H9 (cell line): Measurements from ENCODE around the gene NDC80. TPM values are rescaled to one million over a fixed set of nuclear protein-coding genes. Genes with fewer than 3 reads are reported as not detected.

Source experiments
- DNase-seq: peaks from one replicate; pipeline ENCODE4 v3.0.0-alpha.2; 2017
- H2AFZ ChIP-seq: one replicate; pipeline ENCODE4 v1.6.1; 2013; ENCODE audit warnings: mild to moderate bottlenecking, low read length, control low read depth, moderate library complexity
- H2AK5ac ChIP-seq: 2 replicates; pipeline ENCODE4 v1.6.1; 2013; ENCODE audit warnings: low read length, control low read depth, mixed read lengths; ENCODE audit not compliant: insufficient read length
- H2BK120ac ChIP-seq: one replicate; pipeline ENCODE4 v1.6.1; 2013; ENCODE audit warnings: low read depth, mild to moderate bottlenecking, low read length, control low read depth, inconsistent platforms; ENCODE audit not compliant: poor library complexity, severe bottlenecking
- H2BK12ac ChIP-seq: 2 replicates; pipeline ENCODE4 v1.6.1; 2013; ENCODE audit warnings: low read length, control low read depth, mixed read lengths, low read depth; ENCODE audit not compliant: insufficient read length
- H2BK15ac ChIP-seq: 2 replicates; pipeline ENCODE4 v1.6.1; 2013; ENCODE audit warnings: low read depth, low read length, control low read depth
- H2BK20ac ChIP-seq: one replicate; pipeline ENCODE4 v1.6.1; 2013; ENCODE audit warnings: low read depth, mild to moderate bottlenecking, low read length, control low read depth, inconsistent platforms; ENCODE audit not compliant: poor library complexity, severe bottlenecking
- H2BK5ac ChIP-seq: 2 replicates; pipeline ENCODE4 v1.6.1; 2013; ENCODE audit warnings: low read length, control low read depth, mixed read lengths; ENCODE audit not compliant: insufficient read length
- H3K14ac ChIP-seq: 2 replicates; pipeline ENCODE4 v1.6.1; 2013; ENCODE audit warnings: low read length, control low read depth; ENCODE audit not compliant: insufficient read depth
- H3K18ac ChIP-seq: 2 replicates; pipeline ENCODE4 v1.6.1; 2013; ENCODE audit warnings: low read depth, mild to moderate bottlenecking, mixed read lengths, low read length, control low read depth; ENCODE audit not compliant: insufficient read length
- H3K23ac ChIP-seq: 2 replicates; pipeline ENCODE4 v1.6.1; 2013; ENCODE audit warnings: low read length, control low read depth, mixed read lengths, low read depth; ENCODE audit not compliant: insufficient read length
- H3K23me2 ChIP-seq: 2 replicates; pipeline ENCODE4 v1.6.1; 2013; ENCODE audit warnings: low read depth, mild to moderate bottlenecking, mixed read lengths, low read length, control low read depth; ENCODE audit not compliant: insufficient read length, poor library complexity, severe bottlenecking
- H3K27ac ChIP-seq: 2 replicates; pipeline ENCODE4 v1.5.1; 2013; ENCODE audit warnings: low read length, control low read depth, mixed read lengths, low read depth; ENCODE audit not compliant: insufficient read length
- H3K27me3 ChIP-seq: 2 replicates; pipeline ENCODE4 v1.6.1; 2013; ENCODE audit warnings: low read length, control low read depth, inconsistent platforms; ENCODE audit not compliant: insufficient read depth
- H3K4ac ChIP-seq: 2 replicates; pipeline ENCODE4 v1.6.1; 2013; ENCODE audit warnings: low read depth, mild to moderate bottlenecking, control low read depth, inconsistent platforms, low read length, moderate library complexity
- H3K4me1 ChIP-seq: 2 replicates; pipeline ENCODE4 v1.6.1; 2013; ENCODE audit warnings: low read length, control low read depth, inconsistent platforms; ENCODE audit not compliant: insufficient read depth
- H3K4me2 ChIP-seq: 2 replicates; pipeline ENCODE4 v1.6.1; 2013; ENCODE audit warnings: low read length, control low read depth, mixed read lengths; ENCODE audit not compliant: insufficient read length, insufficient read depth
- H3K56ac ChIP-seq: 2 replicates; pipeline ENCODE4 v1.6.1; 2013; ENCODE audit warnings: low read depth, mild to moderate bottlenecking, mixed read lengths, low read length, control low read depth; ENCODE audit not compliant: insufficient read length
- H3K79me1 ChIP-seq: 2 replicates; pipeline ENCODE4 v1.6.1; 2013; ENCODE audit warnings: low read depth, mild to moderate bottlenecking, moderate library complexity, low read length, control low read depth, inconsistent platforms; ENCODE audit not compliant: insufficient read depth, poor library complexity, severe bottlenecking
- H3K79me2 ChIP-seq: 2 replicates; pipeline ENCODE4 v1.6.1; 2013; ENCODE audit warnings: low read length, control low read depth, inconsistent platforms; ENCODE audit not compliant: insufficient read depth
- H3K9ac ChIP-seq: 2 replicates; pipeline ENCODE4 v1.6.1; 2013; ENCODE audit warnings: low read length, control low read depth, mixed read lengths; ENCODE audit not compliant: insufficient read length; ENCODE audit errors: extremely low read depth
- H3K9me3 ChIP-seq: one replicate; pipeline ENCODE4 v1.6.1; 2013; ENCODE audit warnings: low read depth, low read length, inconsistent platforms; ENCODE audit not compliant: control insufficient read depth
- H3T11ph ChIP-seq: one replicate; pipeline ENCODE4 v1.6.1; 2013; ENCODE audit warnings: mild to moderate bottlenecking, low read length, control low read depth, inconsistent platforms
- H4K20me1 ChIP-seq: one replicate; pipeline ENCODE4 v1.6.1; 2013; ENCODE audit not compliant: control insufficient read depth, insufficient read length, insufficient read depth
- H4K5ac ChIP-seq: 2 replicates; pipeline ENCODE4 v1.6.1; 2013; ENCODE audit warnings: low read depth, mild to moderate bottlenecking, mixed read lengths, low read length, control low read depth; ENCODE audit not compliant: insufficient read length
- H4K8ac ChIP-seq: replicated peaks from 2 replicates; pipeline ENCODE4 v1.6.1; 2013; ENCODE audit warnings: low read length, control low read depth, mixed read lengths, low read depth; ENCODE audit not compliant: insufficient read length
- H4K91ac ChIP-seq: 2 replicates; pipeline ENCODE4 v1.6.1; 2013; ENCODE audit warnings: low read depth, mild to moderate bottlenecking, moderate library complexity, mixed read lengths, low read length, control low read depth; ENCODE audit not compliant: insufficient read length
- H3K27ac Mint-ChIP-seq, 3 experiments: 2 replicates in 2 of 3; 3 replicates in 1 of 3; pipeline ENCODE4 v1.8.0; 2020 to 2021; ENCODE audit warnings: mixed read lengths in 3 of 3, mild to moderate bottlenecking in 1 of 3, moderate library complexity in 1 of 3
- H3K27me3 Mint-ChIP-seq: 2 replicates; pipeline ENCODE4 v1.8.0; 2021; ENCODE audit warnings: low read depth, mild to moderate bottlenecking, moderate library complexity, mixed read lengths
- H3K36me3 Mint-ChIP-seq, 3 experiments: 2 replicates in 2 of 3; 3 replicates in 1 of 3; pipeline ENCODE4 v1.8.0; 2020 to 2021; ENCODE audit warnings: low read depth in 3 of 3, mixed read lengths in 3 of 3; ENCODE audit not compliant: insufficient read depth in 1 of 3
- H3K4me1 Mint-ChIP-seq, 2 experiments: 2 replicates each; pipeline ENCODE4 v1.8.0; 2020; ENCODE audit warnings: mixed read lengths in 2 of 2
- H3K4me3 Mint-ChIP-seq, 2 experiments: 2 replicates in 1 of 2; 3 replicates in 1 of 2; pipeline ENCODE4 v1.8.0; 2020 to 2021; ENCODE audit warnings: mild to moderate bottlenecking in 2 of 2, mixed read lengths in 2 of 2, moderate library complexity in 1 of 2
- H3K9me3 Mint-ChIP-seq, 2 experiments: 2 replicates in 1 of 2; 3 replicates in 1 of 2; pipeline ENCODE4 v1.8.0; 2020; ENCODE audit warnings: mild to moderate bottlenecking in 2 of 2, mixed read lengths in 2 of 2, moderate library complexity in 1 of 2
- CTCF ChIP-seq: fragments of 200-600 bp; sonication (generic); conservative IDR thresholded peaks from 3 replicates; pipeline ENCODE4 v1.8.0; 2021; ENCODE audit warnings: antibody characterized with exemption, mild to moderate bottlenecking
- WGBS: extraction: QIAGEN DNeasy Blood & Tissue Kit; methylation state at CpG from one replicate; pipeline ENCODE4 v1.1.7; 2013; ENCODE audit warnings: missing lambda C conversion rate, low lambda C conversion rate, mixed read lengths; ENCODE audit not compliant: insufficient read length; ENCODE audit errors: extremely low coverage; 5-methylcytosine and 5-hydroxymethylcytosine counted together
- total RNA-seq: library from RNA; stranded (reverse); gene quantifications from 2 replicates; pipeline ENCODE4 v1.2.1, GENCODE V29; 2021

Gene NDC80
- total RNA-seq, 1 experiment from 2014 or later, result 39.5 TPM

- peak overlapping the region; percentile 59 for H3K9ac ChIP-seq
- H3K79me2 ChIP-seq, result peaks cover 20% of the 10 kb centered on the region; the same call in 1 of the 2 replicates
- H3K27me3 Mint-ChIP-seq, result no peaks in the 10 kb centered on the region
- H3K79me1 ChIP-seq, result peaks cover 3% of the 10 kb centered on the region
- peaks cover 14% of the 10 kb centered on the region for H3K23me2 ChIP-seq
- no peak overlapping the region for H3K14ac ChIP-seq
- no peak overlapping the region for H3K18ac ChIP-seq
- no peaks in the 10 kb centered on the region for H4K20me1 ChIP-seq
- peak overlapping the region in 2 of 3 experiments; percentile 0 to 6; a peak in 2 of 7 replicates for H3K27ac Mint-ChIP-seq
- H3K4me2 ChIP-seq, result peak overlapping the region; percentile 94
- no peak overlapping the region for H2AFZ ChIP-seq
- no peak overlapping the region for H4K8ac ChIP-seq
- no peak overlapping the region for H4K91ac ChIP-seq
- TF ChIP-seq CTCF, result no peak
- no peak overlapping the region for H2BK5ac ChIP-seq
- no peak overlapping the region for H2BK120ac ChIP-seq
- no peak overlapping the region for H3K4ac ChIP-seq
- DNase-seq, result no peak
- H3K23ac ChIP-seq, result no peak overlapping the region
- H3K27ac ChIP-seq, result no peak overlapping the region
- peaks cover 5 to 21% (median 12%) of the 10 kb centered on the region in 3 experiments; a peak in 6 of 7 replicates for H3K36me3 Mint-ChIP-seq
- no peak overlapping the region for H2AK5ac ChIP-seq
- H3K27me3 ChIP-seq, result no peaks in the 10 kb centered on the region
- H3K56ac ChIP-seq, result no peak overlapping the region
- peak overlapping the region; percentile 96 to 99 for H3K4me3 Mint-ChIP-seq
- no peak overlapping the region for H3T11ph ChIP-seq
- no peak overlapping the region for H2BK12ac ChIP-seq
- no peaks in the 10 kb centered on the region for H3K9me3 ChIP-seq
- no CpG with 5 or more reads among the region's 10 CpGs for WGBS
- peaks cover 5% of the 10 kb centered on the region; the same call in 1 of the 2 replicates for H3K4me1 ChIP-seq
- H2BK20ac ChIP-seq, result no peak overlapping the region
- H2BK15ac ChIP-seq, result no peak overlapping the region
- H3K9me3 Mint-ChIP-seq, result no peaks in the 10 kb centered on the region; a peak in 1 of 5 replicates
- no peak overlapping the region for H4K5ac ChIP-seq
- peaks cover 26 to 28% of the 10 kb centered on the region in 2 experiments for H3K4me1 Mint-ChIP-seq
Observed at GRCh38 chr18:2569338-2570207, 1.8 kb upstream of the NDC80 start.
